Adrenal gland (tissue), 12 donors: ENCODE results near the gene COL20A1. TPM values are rescaled to one million over a fixed set of nuclear protein-coding genes. Genes with fewer than 3 reads are reported as not detected.

ENCODE experiments used
- DNase-seq, 7 donors: peaks; one replicate each; pipeline ENCODE4 v3.0.0-alpha.2; 2019 to 2020
- H3K27ac ChIP-seq, 5 donors: fragments of 200-600 bp; sonication (generic) in 4 of 5; 1 replicate in 3 of 5; 2 replicates in 2 of 5; pipeline versions ENCODE4 v1.5.1 to v1.8.0; 2016 to 2020; ENCODE audit warnings: mild to moderate bottlenecking in 1 of 5
- H3K27me3 ChIP-seq: fragments of 200-600 bp; 2 replicates; pipeline ENCODE4 v1.8.0; 2021
- H3K36me3 ChIP-seq, 2 donors: fragments of 200-600 bp; replicated peaks in 1 of 2; 1 replicate in 1 of 2; 2 replicates in 1 of 2; pipeline versions ENCODE4 v1.5.1 to v1.8.0; 2018 to 2022
- H3K4me1 ChIP-seq, 2 donors: fragments of 200-600 bp; replicated peaks in 1 of 2; 1 replicate in 1 of 2; 2 replicates in 1 of 2; pipeline versions ENCODE4 v1.5.1 to v1.8.0; 2018 to 2021
- H3K4me3 ChIP-seq, 4 donors: fragments of 200-600 bp; sonication (generic) in 3 of 4; one replicate each; pipeline ENCODE4 v1.5.1; 2016 to 2018
- H3K9me3 ChIP-seq, 3 donors: fragments of 200-600 bp; sonication (generic) in 1 of 3; replicated peaks in 1 of 3; 1 replicate in 2 of 3; 2 replicates in 1 of 3; pipeline versions ENCODE4 v1.5.1 to v1.8.0; 2016 to 2021
- CTCF ChIP-seq, 6 experiments: fragments of 450-650 bp in 4 of 6; fragments of 200-600 bp in 2 of 6; sonication (generic) in 1 of 6; IDR thresholded peaks; 1 replicate in 5 of 6; 2 replicates in 1 of 6; pipeline versions ENCODE4 v1.5.1 to v1.8.0; 2016 to 2021; ENCODE audit warnings: antibody characterized with exemption in 6 of 6, mild to moderate bottlenecking in 2 of 6, moderate library complexity in 1 of 6
- POLR2A ChIP-seq, 2 donors: fragments of 450-650 bp; IDR thresholded peaks; one replicate each; pipeline ENCODE4 v1.6.1; 2017; ENCODE audit warnings: antibody characterized with exemption in 2 of 2, mild to moderate bottlenecking in 2 of 2, moderate library complexity in 1 of 2
- WGBS, 4 donors: extraction: QIAGEN DNeasy Blood & Tissue Kit in 2 of 4; methylation state at CpG; one replicate each; pipeline versions ENCODE4 v1.1.5 to v1.1.7; 2013 to 2017; 5-methylcytosine and 5-hydroxymethylcytosine counted together
- intact Hi-C, 2 donors: fragments of 100-400 bp; cut with DNase I; formaldehyde crosslinking; loops; one replicate each; pipeline versions ENCODE4 v1.14.1 to v1.15.0; 2022 to 2023
- polyA plus RNA-seq, 3 donors: library from polyadenylated mRNA; stranded (reverse); fragments of 200-250 nt in 2 of 3; fragments of 350-450 nt in 1 of 3; fragmentation: Illumina TruSeq in 1 of 3; extraction: RNeasy Lipid Tissue Mini Kit (QIAGEN cat#74804) in 1 of 3; gene quantifications; one replicate each; pipeline ENCODE4 v1.2.3, GENCODE V29; 2013 to 2014
- total RNA-seq, 9 donors: library from RNA; depleted of rRNA in 4 of 9; stranded (reverse); fragments of >200 nt in 4 of 9; fragments of 120-200 nt in 1 of 9; fragmentation: NEBNext Ultra II Directional in 1 of 9; extraction: Animal tissue kit (Norgen Biotek cat#: 25700) in 1 of 9; gene quantifications; one replicate each; pipeline versions ENCODE4 v1.1.0 to v1.2.4, GENCODE V29; 2013 to 2023
- donor health status: healthy with polysubstance abuse.
- donor health status: Bipolar disorder and iron deficiency.
- donor health status: DM: yes; HTN: yes; CAD: no.
- donor health status: DM: no; HTN: no; CAD: no.
- donor health status: DM: no; HTN: no; CAD: no.
- donor health status: DM: yes; HTN: yes; CAD: no.

Gene COL20A1
- total and polyA plus RNA-seq, 12 donors, result 0.09 to 0.97 (median 0.26) TPM; not detected in 6

DNA sequence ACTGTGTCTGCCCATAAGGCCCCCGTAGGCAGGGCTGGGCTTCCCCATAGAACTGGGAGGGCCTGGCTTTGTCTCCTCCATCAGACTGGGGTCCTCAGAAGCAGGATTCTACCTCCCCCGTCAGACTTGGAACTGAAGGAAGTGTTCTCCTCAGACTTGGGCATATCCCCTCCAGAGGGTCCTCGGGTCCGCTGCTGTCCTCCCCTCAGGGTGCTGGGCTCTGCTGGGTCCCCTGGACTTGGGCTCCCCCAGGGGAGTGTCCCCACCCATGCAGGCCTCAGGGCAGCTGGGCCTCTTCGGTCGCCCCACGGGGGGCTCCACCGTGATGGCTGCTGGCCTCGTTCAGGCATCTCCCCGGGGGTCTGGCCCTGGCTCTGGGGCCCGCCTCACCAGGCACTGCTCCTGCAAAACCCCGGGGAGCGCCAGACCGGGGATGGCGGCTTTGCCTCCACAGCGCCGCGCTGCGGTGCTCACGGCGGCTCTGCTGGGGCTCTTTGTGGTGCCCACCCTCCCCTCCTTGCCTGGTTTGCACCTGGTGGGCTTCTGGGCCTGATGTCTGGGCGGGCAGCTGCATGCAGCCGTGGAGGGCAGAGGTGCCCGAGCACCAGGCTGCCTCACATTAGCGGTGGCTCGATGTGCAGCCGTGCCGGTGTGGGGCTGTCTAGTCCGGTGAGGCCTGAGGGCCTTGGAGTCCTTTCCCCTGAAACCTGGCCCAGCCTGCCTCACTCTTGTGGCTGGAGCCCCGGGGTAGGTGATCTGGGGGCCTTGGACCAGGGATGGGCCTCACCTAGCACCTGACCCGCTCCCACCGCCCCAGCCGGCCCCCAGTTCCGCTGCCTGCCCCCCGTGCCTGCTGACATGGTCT is 13.9 kb downstream of the COL20A1 start:
- TF ChIP-seq CTCF (IDR thresholded peaks at IDR 0.05), result no peak
- TF ChIP-seq POLR2A (IDR thresholded peaks at IDR 0.05), result no peak
- Histone ChIP-seq H3K4me1 (no peaks in the 10 kb centered on the region), H3K9me3 (no peaks in the 10 kb centered on the region), H3K27me3 (peaks cover 36% of the 10 kb centered on the region), H3K36me3 (no peaks in the 10 kb centered on the region), H3K27ac (no peak overlapping the region), H3K4me3 (no peak overlapping the region)
- intact Hi-C loops, result no loop called here
- no peak for DNase-seq
- WGBS, 4 donors, result 77 to 92% (median 81%) methylated on average over 11 to 35 of the region's 35 CpGs

DNA sequence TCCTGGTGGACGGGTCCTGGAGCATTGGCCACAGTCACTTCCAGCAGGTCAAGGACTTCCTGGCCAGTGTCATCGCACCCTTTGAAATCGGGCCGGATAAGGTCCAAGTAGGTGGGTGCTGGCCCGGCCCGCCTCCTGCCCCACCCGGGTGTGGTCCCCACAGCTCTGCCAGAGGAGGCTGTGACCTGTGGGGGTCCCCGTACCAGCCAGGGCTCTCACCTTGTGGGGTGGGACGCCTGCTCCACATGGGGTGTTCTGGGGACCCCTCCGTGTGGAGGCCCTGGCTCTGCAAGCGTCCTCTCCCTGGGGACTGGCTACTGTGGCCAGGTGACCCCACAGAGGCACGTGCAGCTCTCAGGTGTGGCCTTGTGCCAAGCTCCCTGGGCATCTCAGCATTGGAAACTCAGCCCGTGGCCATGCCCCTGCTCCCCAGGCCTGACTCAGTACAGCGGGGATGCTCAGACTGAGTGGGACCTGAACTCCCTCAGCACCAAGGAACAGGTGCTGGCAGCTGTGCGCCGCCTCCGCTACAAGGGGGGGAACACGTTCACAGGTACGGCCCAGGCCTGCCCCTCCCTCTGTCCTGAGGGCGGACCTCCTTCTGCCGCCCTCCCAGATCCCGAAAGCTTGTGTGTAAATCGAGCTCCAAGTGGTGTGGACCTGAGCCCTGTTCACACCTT is 14.7 kb downstream of the COL20A1 start:
- Histone ChIP-seq H3K4me3 (no peak overlapping the region), H3K4me1 (no peaks in the 10 kb centered on the region), H3K9me3 (no peaks in the 10 kb centered on the region), H3K27me3 (peaks cover 36% of the 10 kb centered on the region), H3K27ac (no peak overlapping the region), H3K36me3 (no peaks in the 10 kb centered on the region)
- intact Hi-C loops, result loop anchor here in 1 of 2 donors (2.0 kb wide), 1 partner anchor 75 kb away; no protein-coding TSS in a partner anchor
- 68 to 79% (median 76%) methylated on average over 9 to 23 of the region's 23 CpGs for WGBS, 4 donors
- DNase-seq, result no peak
- no peak for TF ChIP-seq POLR2A (IDR thresholded peaks at IDR 0.05)
- TF ChIP-seq CTCF (IDR thresholded peaks at IDR 0.05), result no peak

- H3K9me3 ChIP-seq, result no peaks in the 10 kb centered on the region
- H3K27ac ChIP-seq, result no peak overlapping the region
- H3K27me3 ChIP-seq, result peaks cover 36% of the 10 kb centered on the region
- DNase-seq, result no peak
- H3K36me3 ChIP-seq, result no peaks in the 10 kb centered on the region
- no peak for TF ChIP-seq POLR2A (IDR thresholded peaks at IDR 0.05)
- no peak for TF ChIP-seq CTCF (IDR thresholded peaks at IDR 0.05)
- WGBS, 4 donors, result 61 to 100% (median 71%) methylated on average over 1 to 30 of the region's 30 CpGs
- H3K4me1 ChIP-seq, result no peaks in the 10 kb centered on the region
- intact Hi-C loops, result loop anchor here in 1 of 2 donors (2.0 kb wide), 1 partner anchor 74 kb away; no protein-coding TSS in a partner anchor
- H3K4me3 ChIP-seq, result no peak overlapping the region
These were observed 15.4 kb downstream of the COL20A1 start for GRCh38 chr20:63308218-63308911.
